GM12873 (cell line): ENCODE measurements around the gene RSRC1.

Experiments
- CTCF ChIP-seq: IDR thresholded peaks from 2 replicates; pipeline ENCODE4 v1.5.1; 2012; ENCODE audit warnings: low read depth, mild to moderate bottlenecking, moderate library complexity, low read length, control low read depth; ENCODE audit not compliant: insufficient read depth; ENCODE audit errors: missing control alignments

Gene RSRC1

GRCh38 chr3:158095814-158096704 is 13.8 kb upstream of the RSRC1 start:
- TF ChIP-seq CTCF, result no peak

- TF ChIP-seq CTCF, result no peak
Observed at GRCh38 chr3:158097081-158097592, 12.8 kb upstream of the RSRC1 start.

- TF ChIP-seq CTCF, result no peak
Observed at GRCh38 chr3:158097593-158098308, 12.1 kb upstream of the RSRC1 start.

- TF ChIP-seq CTCF, result no peak
Observed at GRCh38 chr3:158098309-158098639, 11.6 kb upstream of the RSRC1 start.

GRCh38 chr3:158098834-158099424 is 11.0 kb upstream of the RSRC1 start:
- TF ChIP-seq CTCF, result no peak

- no peak for TF ChIP-seq CTCF
Observed at GRCh38 chr3:158100681-158101080, 9.2 kb upstream of the RSRC1 start.

- TF ChIP-seq CTCF, result no peak
Observed at GRCh38 chr3:158101335-158102241, 8.3 kb upstream of the RSRC1 start.
